Caco-2 (cell line): Measurements from ENCODE around the gene CAB39L. TPM values are rescaled to one million over a fixed set of nuclear protein-coding genes. Genes with fewer than 3 reads are reported as not detected.

Experiments
- BruUV-seq: library from RNA; stranded (reverse); fragments of 400-500 nt; replicated peaks from 2 replicates; lab custom pipeline; 2021; lab: Mats Ljungman, UMichigan
- CTCF ChIA-PET: fragments of 300-600 bp; sonication (Branson Sonifier 250); formaldehyde crosslinking; loops from one replicate; lab custom pipeline; 2022; ENCODE audit warnings: antibody characterized with exemption; lab: Charles Lee
- POLR2A ChIA-PET: fragments of 300-600 bp; sonication (Branson Sonifier 250); formaldehyde crosslinking; loops from one replicate; lab custom pipeline; 2022; ENCODE audit warnings: antibody characterized with exemption; lab: Charles Lee
- DNase-seq, 2 experiments: peaks; one replicate each; pipeline versions ENCODE4 v3.0.0 to v3.0.0-alpha.2; 2020 to 2022
- H3K27me3 ChIP-seq: replicated peaks from 2 replicates; pipeline ENCODE4 v1.6.0; 2011; ENCODE audit warnings: low read length; ENCODE audit not compliant: control insufficient read depth, insufficient read depth
- H3K36me3 ChIP-seq: 2 replicates; pipeline ENCODE4 v1.5.1; 2011; ENCODE audit warnings: low read length; ENCODE audit not compliant: control insufficient read depth, insufficient read depth
- H3K4me1 ChIP-seq: fragments of 250-450 bp; sonication (Bioruptor Pico); 2 replicates; pipeline ENCODE4 v1.5.1; 2020; ENCODE audit warnings: mild to moderate bottlenecking
- H3K4me3 ChIP-seq: 2 replicates; pipeline ENCODE4 v1.5.1; 2011; ENCODE audit warnings: low read depth, mild to moderate bottlenecking, control low read depth, low read length
- H3K9me3 ChIP-seq: fragments of 250-450 bp; sonication (Bioruptor Pico); 2 replicates; pipeline ENCODE4 v1.5.1; 2020; ENCODE audit warnings: mild to moderate bottlenecking, moderate library complexity
- H3K27ac Mint-ChIP-seq: one replicate; pipeline ENCODE4 v1.8.0; 2022; ENCODE audit warnings: mixed read lengths; ENCODE audit not compliant: unreplicated experiment
- H3K27me3 Mint-ChIP-seq: one replicate; pipeline ENCODE4 v1.8.0; 2022; ENCODE audit warnings: mixed read lengths; ENCODE audit not compliant: insufficient read depth, unreplicated experiment
- H3K36me3 Mint-ChIP-seq: one replicate; pipeline ENCODE4 v1.8.0; 2022; ENCODE audit warnings: mild to moderate bottlenecking, mixed read lengths; ENCODE audit not compliant: insufficient read depth, unreplicated experiment
- H3K4me1 Mint-ChIP-seq: one replicate; pipeline ENCODE4 v1.8.0; 2022; ENCODE audit warnings: low read depth, mixed read lengths; ENCODE audit not compliant: unreplicated experiment
- H3K4me3 Mint-ChIP-seq: one replicate; pipeline ENCODE4 v1.8.0; 2022; ENCODE audit warnings: mild to moderate bottlenecking, moderate library complexity, mixed read lengths; ENCODE audit not compliant: unreplicated experiment
- H3K9me3 Mint-ChIP-seq: one replicate; pipeline ENCODE4 v1.8.0; 2022; ENCODE audit warnings: mixed read lengths; ENCODE audit not compliant: unreplicated experiment
- CTCF ChIP-seq, 2 experiments: fragments of 200-600 bp in 1 of 2; IDR thresholded peaks; 1 replicate in 1 of 2; 2 replicates in 1 of 2; pipeline versions ENCODE4 v1.5.1 to v1.8.0; 2011 to 2022; ENCODE audit warnings: antibody characterized with exemption in 1 of 2, control low read depth in 1 of 2, inconsistent platforms in 1 of 2, low read depth in 1 of 2, low read length in 1 of 2, mild to moderate bottlenecking in 1 of 2, moderate library complexity in 1 of 2; ENCODE audit not compliant: insufficient read depth in 1 of 2, severe bottlenecking in 1 of 2, unreplicated experiment in 1 of 2
- intact Hi-C: fragments of 100-400 bp; cut with micrococcal nuclease; formaldehyde crosslinking; loops from one replicate; pipeline ENCODE4 v1.10.0; 2022; ENCODE audit not compliant: unreplicated experiment
- total RNA-seq: library from RNA; stranded (reverse); gene quantifications from 2 replicates; pipeline ENCODE4 v1.2.3, GENCODE V29; 2022

CAB39L gene
- total RNA-seq, 1 experiment from 2014 or later, result 40.6 TPM

GRCh38 chr13:49357694-49358093 is 86.2 kb downstream of the CAB39L start:
- Mint-ChIP-seq H3K36me3 (peaks cover 18% of the 10 kb centered on the region), H3K4me1 (peaks cover 6% of the 10 kb centered on the region), H3K27me3 (no peaks in the 10 kb centered on the region), H3K27ac (no peak overlapping the region), H3K4me3 (no peak overlapping the region), H3K9me3 (peaks cover 5% of the 10 kb centered on the region)
- BruUV-seq, result no TSS peak
- CTCF ChIA-PET, result no interaction called here
- no peak overlapping the region for H3K4me3 ChIP-seq
- no peaks in the 10 kb centered on the region for H3K27me3 ChIP-seq
- peaks cover 3% of the 10 kb centered on the region; the same call in 1 of the 2 replicates for H3K9me3 ChIP-seq
- peaks cover 9% of the 10 kb centered on the region; the same call in 1 of the 2 replicates for H3K4me1 ChIP-seq
- TF ChIP-seq CTCF (IDR thresholded peaks at IDR 0.05; ENCODE audit: insufficient read depth in 1 of 2, low read depth in 1 of 2, low read length in 1 of 2, severe bottlenecking in 1 of 2, unreplicated experiment in 1 of 2), result no peak
- DNase-seq, result no peak
- intact Hi-C loops, result no loop called here
- POLR2A ChIA-PET, result no interaction called here
- no peaks in the 10 kb centered on the region; the same call in 1 of the 2 replicates for H3K36me3 ChIP-seq

- POLR2A ChIA-PET, result no interaction called here
- BruUV-seq, result no TSS peak
- Mint-ChIP-seq H3K4me1 (peaks cover 15% of the 10 kb centered on the region), H3K9me3 (peaks cover 5% of the 10 kb centered on the region), H3K27ac (no peak overlapping the region), H3K36me3 (peaks cover 23% of the 10 kb centered on the region), H3K27me3 (no peaks in the 10 kb centered on the region), H3K4me3 (no peak overlapping the region)
- intact Hi-C loops, result no loop called here
- CTCF ChIA-PET, result no interaction called here
- no peak overlapping the region for H3K4me3 ChIP-seq
- no peak for DNase-seq
- peaks cover 9% of the 10 kb centered on the region; the same call in 1 of the 2 replicates for H3K4me1 ChIP-seq
- peaks cover 3% of the 10 kb centered on the region; the same call in 1 of the 2 replicates for H3K9me3 ChIP-seq
- H3K27me3 ChIP-seq, result no peaks in the 10 kb centered on the region
- TF ChIP-seq CTCF (IDR thresholded peaks at IDR 0.05; ENCODE audit: insufficient read depth in 1 of 2, low read depth in 1 of 2, low read length in 1 of 2, severe bottlenecking in 1 of 2, unreplicated experiment in 1 of 2), result no peak
- H3K36me3 ChIP-seq, result no peaks in the 10 kb centered on the region; the same call in 1 of the 2 replicates
Measured at GRCh38 chr13:49356223-49356622, 87.6 kb downstream of the CAB39L start.

- Mint-ChIP-seq H3K4me3 (no peak overlapping the region), H3K27ac (no peak overlapping the region), H3K27me3 (no peaks in the 10 kb centered on the region), H3K4me1 (peaks cover 19% of the 10 kb centered on the region), H3K9me3 (peaks cover 5% of the 10 kb centered on the region), H3K36me3 (peaks cover 30% of the 10 kb centered on the region)
- no peak for DNase-seq
- Histone ChIP-seq H3K27me3 (no peaks in the 10 kb centered on the region), H3K4me3 (no peak overlapping the region), H3K9me3 (peaks cover 3% of the 10 kb centered on the region; the same call in 1 of the 2 replicates), H3K4me1 (peaks cover 9% of the 10 kb centered on the region; the same call in 1 of the 2 replicates), H3K36me3 (peaks cover 1% of the 10 kb centered on the region; the same call in 1 of the 2 replicates)
- POLR2A ChIA-PET, result no interaction called here
- intact Hi-C loops, result no loop called here
- TF ChIP-seq CTCF (IDR thresholded peaks at IDR 0.05; ENCODE audit: insufficient read depth in 1 of 2, low read depth in 1 of 2, low read length in 1 of 2, severe bottlenecking in 1 of 2, unreplicated experiment in 1 of 2), result no peak
- CTCF ChIA-PET, result no interaction called here
- BruUV-seq, result no TSS peak
Measured at GRCh38 chr13:49354719-49355118, 89.1 kb downstream of the CAB39L start.
